GM12878 (cell line): Measurements from ENCODE around the gene NIP7. TPM values are rescaled to one million over a fixed set of nuclear protein-coding genes. Genes with fewer than 3 reads are reported as not detected.

Experiments
- ATAC-seq: fragments of 200-7000 bp; cut with Tn5 transposase; 3 replicates; pipeline ENCODE4 v1.9.1; 2020; ENCODE audit warnings: mild to moderate bottlenecking, moderate library complexity
- BruUV-seq: library from RNA; stranded (reverse); fragments of 400-500 nt; replicated peaks from 2 replicates; lab custom pipeline; 2021; lab: Mats Ljungman, UMichigan
- CTCF ChIA-PET: fragments of 300-600 bp; sonication (Branson Sonifier 250); formaldehyde crosslinking; extraction: SDS; loops from one replicate; lab custom pipeline; 2021; ENCODE audit warnings: inconsistent platforms; lab: Yijun Ruan, JAX
- POLR2A ChIA-PET: fragments of 350-600 bp; formaldehyde crosslinking; extraction: SDS; loops from one replicate; lab custom pipeline; 2021; ENCODE audit warnings: inconsistent platforms; lab: Charles Lee
- RAD21 ChIA-PET: fragments of 300-600 bp; sonication (Branson Sonifier 250); formaldehyde crosslinking; loops from one replicate; lab custom pipeline; 2023; ENCODE audit warnings: antibody characterized with exemption; ENCODE audit not compliant: unreplicated experiment; lab: Charles Lee
- SMC1A ChIA-PET: fragments of 300-600 bp; sonication (Branson Sonifier 250); formaldehyde crosslinking; loops from one replicate; lab custom pipeline; 2023; ENCODE audit not compliant: unreplicated experiment, uncharacterized antibody; lab: Charles Lee
- DNase-seq: peaks from one replicate; pipeline ENCODE4 v3.0.0-alpha.2; 2011; ENCODE audit warnings: low read depth, low spot score
- FAIRE-seq: peaks from 3 replicates; lab custom pipeline; 2011; peaks lifted over from hg19 to GRCh38; lab: Jason Lieb, UNC
- H2AFZ ChIP-seq: 2 replicates; pipeline ENCODE4 v1.6.0; 2011; ENCODE audit warnings: low read depth, low read length, control low read depth; ENCODE audit not compliant: control insufficient read depth
- H3K27ac ChIP-seq: 2 replicates; pipeline ENCODE4 v1.5.1; 2011; ENCODE audit warnings: control low read depth; ENCODE audit not compliant: control insufficient read depth, insufficient read depth
- H3K27me3 ChIP-seq, 2 experiments: replicated peaks in 1 of 2; 2 replicates each; pipeline versions ENCODE4 v1.6.0 to v1.6.1; 2011; ENCODE audit warnings: low read length in 1 of 2; ENCODE audit not compliant: control insufficient read depth in 2 of 2, insufficient read depth in 2 of 2
- H3K36me3 ChIP-seq, 2 experiments: 2 replicates each; pipeline ENCODE4 v1.5.1; 2011; ENCODE audit warnings: low read length in 1 of 2; ENCODE audit not compliant: control insufficient read depth in 2 of 2, insufficient read depth in 2 of 2
- H3K4me1 ChIP-seq: 2 replicates; pipeline ENCODE4 v1.6.1; 2011; ENCODE audit warnings: mild to moderate bottlenecking, low read length, moderate library complexity, mixed read lengths; ENCODE audit not compliant: control insufficient read depth, insufficient read depth
- H3K4me2 ChIP-seq: 2 replicates; pipeline ENCODE4 v1.6.0; 2011; ENCODE audit warnings: control low read depth; ENCODE audit not compliant: control insufficient read depth, insufficient read depth
- H3K4me3 ChIP-seq: fragments of 200-600 bp; sonication (generic); 2 replicates; pipeline ENCODE4 v1.5.1; 2016
- H3K79me2 ChIP-seq: 2 replicates; pipeline ENCODE4 v1.6.0; 2011; ENCODE audit warnings: low read length; ENCODE audit not compliant: control insufficient read depth, insufficient read depth
- H3K9ac ChIP-seq: 2 replicates; pipeline ENCODE4 v1.8.0; 2011; ENCODE audit warnings: low read length, control low read depth, mixed read lengths; ENCODE audit not compliant: control insufficient read depth, insufficient read depth
- H3K9me3 ChIP-seq: replicated peaks from 3 replicates; pipeline ENCODE4 v1.5.1; 2011; ENCODE audit warnings: mild to moderate bottlenecking, low read length; ENCODE audit not compliant: control insufficient read depth, insufficient read depth
- H4K20me1 ChIP-seq: 2 replicates; pipeline ENCODE4 v1.6.0; 2011; ENCODE audit not compliant: control insufficient read depth, insufficient read depth
- ATF3 ChIP-seq: IDR thresholded peaks from 2 replicates; pipeline ENCODE4 v1.6.1; 2011; ENCODE audit warnings: low read depth, mild to moderate bottlenecking, low read length, moderate library complexity, borderline replicate concordance; ENCODE audit errors: extremely low read depth
- BRCA1 ChIP-seq: IDR thresholded peaks from 2 replicates; pipeline ENCODE4 v1.6.1; 2011; ENCODE audit warnings: low read depth, low read length, improper control_type of control experiment
- CBX3 ChIP-seq: fragments of 200-600 bp; sonication (generic); IDR thresholded peaks from 2 replicates; pipeline ENCODE4 v1.6.1; 2016; ENCODE audit warnings: low read depth, borderline replicate concordance
- CEBPZ ChIP-seq: fragments of 150-350 bp; IDR thresholded peaks from 2 replicates; pipeline ENCODE4 v1.6.1; 2016; ENCODE audit warnings: low read depth, low read length
- NFIC ChIP-seq: IDR thresholded peaks from 2 replicates; pipeline ENCODE4 v1.6.1; 2012; ENCODE audit warnings: low read depth, mild to moderate bottlenecking, inconsistent platforms, low read length, moderate library complexity
- NKRF ChIP-seq: fragments of 450-650 bp; conservative IDR thresholded peaks from 2 replicates; pipeline ENCODE4 v1.6.1; 2017; ENCODE audit warnings: mild to moderate bottlenecking, moderate library complexity
- NR2F1 ChIP-seq: fragments of 450-650 bp; conservative IDR thresholded peaks from 2 replicates; pipeline ENCODE4 v1.6.1; 2017; ENCODE audit warnings: mild to moderate bottlenecking
- PML ChIP-seq: IDR thresholded peaks from 2 replicates; pipeline ENCODE4 v1.6.1; 2012; ENCODE audit warnings: low read length, inconsistent platforms
- RELA ChIP-seq: fragments of 450-650 bp; IDR thresholded peaks from 2 replicates; pipeline ENCODE4 v1.8.0; 2014; ENCODE audit warnings: borderline replicate concordance; ENCODE audit not compliant: partially characterized antibody
- SIN3A ChIP-seq: IDR thresholded peaks from 2 replicates; pipeline ENCODE4 v1.6.1; 2012; ENCODE audit warnings: low read depth, low read length, improper control_type of control experiment
- STAT1 ChIP-seq: fragments of 450-650 bp; conservative IDR thresholded peaks from 2 replicates; pipeline ENCODE4 v1.6.1; 2014; ENCODE audit warnings: antibody characterized with exemption, mild to moderate bottlenecking
- WRNIP1 ChIP-seq: IDR thresholded peaks from 2 replicates; pipeline ENCODE4 v1.6.1; 2011; ENCODE audit warnings: low read depth, low read length, improper control_type of control experiment, borderline replicate concordance
- ZBTB33 ChIP-seq: fragments of 450-650 bp; IDR thresholded peaks from 2 replicates; pipeline ENCODE4 v1.6.1; 2017; ENCODE audit warnings: mild to moderate bottlenecking
- ZNF207 ChIP-seq: fragments of 450-650 bp; IDR thresholded peaks from 2 replicates; pipeline ENCODE4 v1.6.1; 2014; ENCODE audit warnings: antibody characterized with exemption, mild to moderate bottlenecking, borderline replicate concordance
- ZNF24 ChIP-seq: fragments of 450-650 bp; IDR thresholded peaks from 2 replicates; pipeline ENCODE4 v1.6.1; 2017; ENCODE audit warnings: antibody characterized with exemption, mild to moderate bottlenecking
- ZNF274 ChIP-seq: IDR thresholded peaks from one replicate; pipeline ENCODE4 v1.8.0; 2011; ENCODE audit not compliant: insufficient read length, insufficient read depth
- ZNF384 ChIP-seq: IDR thresholded peaks from 2 replicates; pipeline ENCODE4 v1.6.1; 2012; ENCODE audit warnings: low read depth, mild to moderate bottlenecking, low read length, improper control_type of control experiment, borderline replicate concordance
- WGBS: methylation state at CpG from one replicate; pipeline ENCODE4 v1.1.6; 2016; ENCODE audit warnings: low lambda C conversion rate; ENCODE audit not compliant: insufficient replicate concordance, insufficient coverage; ENCODE audit errors: missing lambda C conversion rate; 5-methylcytosine and 5-hydroxymethylcytosine counted together
- in situ Hi-C: fragments of 300-500 bp; cut with MboI; formaldehyde crosslinking; loops from 9 replicates; pipeline ENCODE4 v1.14.3; 2018; ENCODE audit warnings: mixed read lengths
- intact Hi-C: fragments of 100-400 bp; cut with micrococcal nuclease; formaldehyde crosslinking; loops from one replicate; pipeline ENCODE4 v1.14.2; 2022; ENCODE audit not compliant: unreplicated experiment
- polyA plus RNA-seq, 11 experiments: library from polyadenylated mRNA; depleted of rRNA in 4 of 11; unstranded in 6 of 11; stranded (reverse) in 5 of 11; fragments of >200 nt; fragmentation: Nextera tagmentation in 4 of 11; fragmentation: Illumina TruSeq in 1 of 11; extraction: Ambion mirVana in 4 of 11; extraction: Trizol in 1 of 11; gene quantifications; 1 replicate in 1 of 11; 2 replicates in 10 of 11; pipeline versions ENCODE4 v1.2.1 to v1.2.3, GENCODE V29; 2011 to 2016; ENCODE audit warnings: inconsistent platforms in 2 of 11, missing spikeins in 2 of 11, low read depth in 1 of 11
- total RNA-seq, 4 experiments: library from RNA; depleted of rRNA in 3 of 4; stranded (reverse); fragments of >200 nt in 3 of 4; fragmentation: Illumina TruSeq in 1 of 4; extraction: Trizol in 1 of 4; gene quantifications; 2 replicates each; pipeline versions ENCODE4 v1.2.1 to v1.2.3, GENCODE V29; 2013 to 2021

Gene NIP7
- total and polyA plus RNA-seq, 10 of the 15 experiments (the other 5 are each of a cell fraction or from before 2014, with no cell fraction given): 18.8 to 62.9 (median 56.7) TPM

DNA sequence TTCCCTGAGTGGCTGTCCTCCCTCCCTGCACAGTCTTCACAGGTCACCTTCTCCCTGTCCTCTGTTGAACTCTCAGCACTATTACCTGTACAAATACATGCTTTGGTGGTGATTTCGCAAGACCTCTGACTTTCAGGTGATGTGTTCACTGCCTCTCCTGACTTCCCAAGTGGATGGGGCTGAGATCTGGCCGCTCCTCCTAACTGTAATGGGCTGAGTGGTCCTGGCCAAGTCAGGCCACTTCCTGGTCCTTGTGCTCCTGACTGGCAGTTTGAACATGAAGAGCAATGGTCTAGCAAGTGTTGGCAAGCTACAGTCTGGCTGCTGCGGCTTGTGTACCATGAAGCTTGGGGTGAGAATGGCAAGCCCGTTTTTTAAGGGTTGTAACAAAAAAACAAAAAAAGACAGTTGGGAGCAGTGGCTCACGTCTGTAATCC lies 23.7 kb downstream of the NIP7 start:
- in situ Hi-C loops: no loop called here
- H3K4me3 ChIP-seq: no peak overlapping the region
- ATAC-seq: no peak
- no peak overlapping the region for H2AFZ ChIP-seq
- no peaks in the 10 kb centered on the region for H3K27me3 ChIP-seq
- no peak overlapping the region for H3K27ac ChIP-seq
- WGBS: 77% methylated on average over 5 of the region's 5 CpGs
- H3K4me2 ChIP-seq: no peak overlapping the region
- no peak overlapping the region for H3K9ac ChIP-seq
- ChIA-PET CTCF (no interaction called here), SMC1A (interaction anchor here (0.7 kb wide), 1 partner anchor 107 kb away, joined by 3 read pairs; no protein-coding TSS in a partner anchor), POLR2A (no interaction called here), RAD21 (no interaction called here)
- intact Hi-C loops: no loop called here
- no peak for FAIRE-seq
- no peak for DNase-seq
- no peaks in the 10 kb centered on the region for H4K20me1 ChIP-seq
- H3K36me3 ChIP-seq: peaks cover 14 to 29% of the 10 kb centered on the region in 2 experiments
- H3K9me3 ChIP-seq: no peaks in the 10 kb centered on the region
- no peaks in the 10 kb centered on the region for H3K4me1 ChIP-seq
- no peaks in the 10 kb centered on the region for H3K79me2 ChIP-seq
- BruUV-seq: no TSS peak
- no peak for TF ChIP-seq NKRF
- no peak for TF ChIP-seq WRNIP1
- TF ChIP-seq NFIC: no peak
- no peak for TF ChIP-seq ZNF384
- no peak for TF ChIP-seq ZBTB33
- TF ChIP-seq ZNF207: no peak
- TF ChIP-seq ZNF24: no peak
- no peak for TF ChIP-seq NR2F1
- no peak for TF ChIP-seq CBX3
- TF ChIP-seq BRCA1: no peak
- TF ChIP-seq RELA: no peak
- TF ChIP-seq PML: no peak
- TF ChIP-seq ZNF274: no peak
- TF ChIP-seq CEBPZ: no peak
- no peak for TF ChIP-seq SIN3A
- TF ChIP-seq STAT1: no peak
- TF ChIP-seq ATF3: no peak
